Naive B cell (primary cell): ENCODE results near the gene NCAM1. TPM values are rescaled to one million over a fixed set of nuclear protein-coding genes. Genes with fewer than 3 reads are reported as not detected.
"Not testable (repeated sequence)": the region's sequence is repeated elsewhere in the genome, so short reads cannot be mapped to it uniquely, and the experiment has no call there.

Experiments used
- ATAC-seq, 2 donors: fragments of 150-1000 bp; cut with Tn5 transposase; 2 replicates each; pipeline ENCODE4 v1.10.0; 2021; ENCODE audit warnings: low read depth in 2 of 2, mild to moderate bottlenecking in 2 of 2, moderate library complexity in 2 of 2
- DNase-seq: peaks from one replicate; pipeline ENCODE4 v3.0.0; 2022
- H3K27ac Mint-ChIP-seq, 6 donors: one replicate each; pipeline ENCODE4 v1.8.0; 2020 to 2022; ENCODE audit warnings: mild to moderate bottlenecking in 6 of 6, mixed read lengths in 6 of 6, moderate library complexity in 5 of 6, inconsistent platforms in 2 of 6
- H3K27me3 Mint-ChIP-seq, 3 donors: one replicate each; pipeline ENCODE4 v1.8.0; 2021 to 2022; ENCODE audit warnings: mixed read lengths in 3 of 3, mild to moderate bottlenecking in 1 of 3
- H3K36me3 Mint-ChIP-seq, 2 donors: one replicate each; pipeline ENCODE4 v1.8.0; 2020 to 2022; ENCODE audit warnings: mixed read lengths in 2 of 2, inconsistent platforms in 1 of 2, mild to moderate bottlenecking in 1 of 2
- H3K4me1 Mint-ChIP-seq, 3 donors: one replicate each; pipeline ENCODE4 v1.8.0; 2020 to 2022; ENCODE audit warnings: mixed read lengths in 3 of 3, inconsistent platforms in 1 of 3, mild to moderate bottlenecking in 1 of 3, moderate library complexity in 1 of 3
- H3K4me3 Mint-ChIP-seq, 8 donors: one replicate each; pipeline ENCODE4 v1.8.0; 2020 to 2022; ENCODE audit warnings: mild to moderate bottlenecking in 8 of 8, mixed read lengths in 8 of 8, moderate library complexity in 8 of 8, inconsistent platforms in 2 of 8
- H3K9me3 Mint-ChIP-seq, 7 donors: one replicate each; pipeline ENCODE4 v1.8.0; 2020 to 2022; ENCODE audit warnings: mixed read lengths in 7 of 7, mild to moderate bottlenecking in 5 of 7, inconsistent platforms in 2 of 7, moderate library complexity in 1 of 7
- polyA plus RNA-seq, 6 donors: library from polyadenylated mRNA; unstranded; fragments of 300-500 nt; fragmentation: Illumina TruSeq; gene quantifications; one replicate each; pipeline ENCODE4 v1.2.3, GENCODE V29; 2021; ENCODE audit warnings: low read depth in 6 of 6

The NCAM1 gene
- polyA plus RNA-seq, 6 donors from 2014 or later, result 0.05 TPM; not detected in 5

DNA sequence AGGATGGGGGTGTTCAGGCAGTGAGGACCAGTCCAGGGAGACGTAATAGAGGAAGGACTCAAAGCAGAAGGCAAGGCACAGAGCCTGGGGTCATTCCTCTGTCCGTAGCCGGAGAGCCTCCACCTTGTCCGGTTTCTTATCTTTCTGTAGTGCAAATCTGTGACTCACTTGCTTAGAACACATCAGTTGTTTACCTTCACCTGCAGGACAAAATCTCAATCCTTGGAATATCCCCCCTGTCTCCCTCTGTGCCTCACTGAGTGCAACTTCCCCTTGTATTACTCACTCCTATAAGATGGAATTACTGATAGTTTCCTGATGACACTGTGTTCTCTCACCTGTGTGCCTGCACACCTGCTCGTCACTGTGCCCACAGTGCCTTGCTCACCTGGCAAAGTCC, 332.7 kb downstream of the NCAM1 start:
- no peak for DNase-seq
- H3K36me3 Mint-ChIP-seq, result peaks cover 0 to 6% of the 10 kb centered on the region in 2 donors
- no peaks in the 10 kb centered on the region for H3K9me3 Mint-ChIP-seq
- no peak overlapping the region for H3K4me3 Mint-ChIP-seq
- H3K27me3 Mint-ChIP-seq, result peaks cover 24 to 48% (median 38%) of the 10 kb centered on the region in 3 donors
- no peak overlapping the region for H3K27ac Mint-ChIP-seq
- ATAC-seq, result no peak
- H3K4me1 Mint-ChIP-seq, result peaks cover 0 to 6% (median 3%) of the 10 kb centered on the region in 3 donors

- ATAC-seq, result no peak
- Mint-ChIP-seq H3K27me3 (peaks cover 40 to 69% (median 50%) of the 10 kb centered on the region in 3 donors), H3K4me1 (no peaks in the 10 kb centered on the region)
Measured at GRCh38 chr11:113295993-113296392, 334.8 kb downstream of the NCAM1 start.

GRCh38 chr11:113296447-113297205, 335.4 kb downstream of the NCAM1 start:
- no peak for ATAC-seq
- Mint-ChIP-seq H3K27ac (peak overlapping the region in 1 of 6 donors; percentile 43), H3K27me3 (peaks cover 45 to 75% (median 56%) of the 10 kb centered on the region in 3 donors), H3K4me1 (no peaks in the 10 kb centered on the region), H3K4me3 (no peak overlapping the region), H3K9me3 (no peaks in the 10 kb centered on the region), H3K36me3 (peaks cover 0 to 6% of the 10 kb centered on the region in 2 donors)
- DNase-seq, result no peak

More at GRCh38 chr11:113295993-113296392, 334.8 kb downstream of the NCAM1 start:
- H3K4me3 Mint-ChIP-seq, result no peak overlapping the region
- H3K27ac Mint-ChIP-seq, result no peak overlapping the region
- no peak for DNase-seq
- peaks cover 0 to 6% of the 10 kb centered on the region in 2 donors for H3K36me3 Mint-ChIP-seq
- H3K9me3 Mint-ChIP-seq, result no peaks in the 10 kb centered on the region

GRCh38 chr11:113298496-113298895, 337.3 kb downstream of the NCAM1 start:
- not testable (repeated sequence) for H3K4me1 Mint-ChIP-seq, DNase-seq, H3K9me3 Mint-ChIP-seq, H3K27ac Mint-ChIP-seq, H3K36me3 Mint-ChIP-seq, H3K4me3 Mint-ChIP-seq, ATAC-seq
- H3K27me3 Mint-ChIP-seq, result peaks cover 46 to 69% (median 48%) of the 10 kb centered on the region in 3 donors

DNA sequence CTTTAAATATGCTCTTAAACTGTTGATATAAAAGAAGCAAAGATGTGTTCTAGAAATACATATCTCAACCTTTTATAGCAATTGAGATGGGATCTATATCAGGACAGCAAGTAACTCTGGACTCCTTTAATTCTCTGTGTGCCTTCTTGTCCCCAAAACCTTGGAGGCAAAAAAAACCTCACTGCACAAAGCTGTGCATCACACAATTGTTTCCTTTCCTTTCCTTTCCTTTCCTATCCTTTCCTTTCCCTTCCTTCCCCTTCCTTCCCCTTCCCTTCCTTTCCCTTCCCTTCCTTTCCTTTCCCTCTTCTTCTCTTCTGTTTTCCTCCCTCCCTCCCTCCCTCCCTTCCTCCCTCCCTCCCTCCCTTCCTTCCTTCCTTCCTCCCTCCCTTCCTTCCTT, 343.7 kb downstream of the NCAM1 start:
- no peak overlapping the region for H3K4me3 Mint-ChIP-seq
- no peaks in the 10 kb centered on the region for H3K4me1 Mint-ChIP-seq

GRCh38 chr11:113305440-113306336, 344.5 kb downstream of the NCAM1 start:
- H3K4me3 Mint-ChIP-seq, result no peak overlapping the region
- ATAC-seq (peak; percentile 84 to 91), DNase-seq (peak; percentile 56)
- H3K4me1 Mint-ChIP-seq, result no peaks in the 10 kb centered on the region
- no peaks in the 10 kb centered on the region for H3K9me3 Mint-ChIP-seq
- H3K27me3 Mint-ChIP-seq, result peaks cover 14 to 21% (median 19%) of the 10 kb centered on the region in 3 donors
- no peaks in the 10 kb centered on the region for H3K36me3 Mint-ChIP-seq
- no peak overlapping the region for H3K27ac Mint-ChIP-seq

More for the DNA sequence above, 343.7 kb downstream of the NCAM1 start:
- H3K36me3 Mint-ChIP-seq, result no peaks in the 10 kb centered on the region
- H3K27ac Mint-ChIP-seq, result no peak overlapping the region
- peaks cover 19 to 28% (median 27%) of the 10 kb centered on the region in 3 donors for H3K27me3 Mint-ChIP-seq
- H3K9me3 Mint-ChIP-seq, result no peaks in the 10 kb centered on the region
- DNase-seq (no peak), ATAC-seq (no peak)

DNA sequence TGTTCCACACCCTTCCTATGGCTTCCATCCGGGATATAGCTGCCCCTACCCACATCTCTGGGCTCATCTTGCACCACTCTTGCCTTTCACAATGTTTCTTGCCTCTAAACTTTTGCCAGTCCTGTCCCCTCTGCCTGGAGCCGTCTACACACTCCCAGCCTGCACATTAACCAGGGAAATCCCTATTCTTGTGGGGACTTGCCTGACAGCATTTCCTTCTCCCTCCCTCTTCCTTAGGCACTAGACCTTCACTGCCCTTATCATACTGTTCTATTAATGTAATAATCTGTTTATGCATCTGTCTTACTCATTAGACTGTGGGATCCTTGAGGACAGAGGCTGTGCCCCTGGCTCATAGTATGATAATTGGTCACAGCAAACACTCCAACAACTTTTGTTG, 347.4 kb downstream of the NCAM1 start:
- H3K27me3 Mint-ChIP-seq, result peaks cover 4 to 9% (median 7%) of the 10 kb centered on the region in 3 donors
- H3K27ac Mint-ChIP-seq, result no peak overlapping the region
- peaks cover 1 to 13% (median 3%) of the 10 kb centered on the region in 3 donors for H3K4me1 Mint-ChIP-seq
- H3K36me3 Mint-ChIP-seq, result no peaks in the 10 kb centered on the region
- no peak for ATAC-seq
- H3K9me3 Mint-ChIP-seq, result no peaks in the 10 kb centered on the region
- DNase-seq, result no peak
- H3K4me3 Mint-ChIP-seq, result no peak overlapping the region

- Mint-ChIP-seq H3K4me1 (peaks cover 13 to 33% (median 18%) of the 10 kb centered on the region in 3 donors), H3K27me3 (peaks cover 4 to 9% (median 7%) of the 10 kb centered on the region in 3 donors), H3K36me3 (no peaks in the 10 kb centered on the region), H3K4me3 (peak overlapping the region in 1 of 8 donors; percentile 10), H3K27ac (peak overlapping the region in 2 of 6 donors; percentile 21 to 43), H3K9me3 (no peaks in the 10 kb centered on the region)
- no peak for ATAC-seq
- DNase-seq, result no peak
Measured at GRCh38 chr11:113311536-113311935, 350.3 kb downstream of the NCAM1 start.

- Mint-ChIP-seq H3K4me1 (peaks cover 20 to 38% (median 27%) of the 10 kb centered on the region in 3 donors), H3K9me3 (no peaks in the 10 kb centered on the region), H3K36me3 (peaks cover 15 to 17% of the 10 kb centered on the region in 2 donors), H3K27me3 (peaks cover 1 to 6% (median 3%) of the 10 kb centered on the region in 3 donors), H3K4me3 (peak overlapping the region; percentile 3 to 94 (median 87)), H3K27ac (peak overlapping the region; percentile 5 to 89 (median 86))
- ATAC-seq (no peak), DNase-seq (no peak)
Measured at GRCh38 chr11:113313601-113314000, 352.4 kb downstream of the NCAM1 start.

- Mint-ChIP-seq H3K27ac (peak overlapping the region in 5 of 6 donors; percentile 40 to 89 (median 87)), H3K36me3 (peaks cover 20 to 21% of the 10 kb centered on the region in 2 donors), H3K4me1 (peaks cover 20 to 38% (median 27%) of the 10 kb centered on the region in 3 donors), H3K9me3 (no peaks in the 10 kb centered on the region), H3K4me3 (peak overlapping the region; percentile 76 to 94 (median 88)), H3K27me3 (peaks cover 0 to 2% (median 0%) of the 10 kb centered on the region in 3 donors)
- DNase-seq (no peak), ATAC-seq (no peak)
Measured at GRCh38 chr11:113314065-113314388, 352.8 kb downstream of the NCAM1 start.

- DNase-seq (peak; percentile 90), ATAC-seq (peak; percentile 95 to 96)
- Mint-ChIP-seq H3K4me1 (peaks cover 20 to 38% (median 27%) of the 10 kb centered on the region in 3 donors), H3K4me3 (peak within 1 kb of the TSS; percentile 76 to 94 (median 88)), H3K36me3 (peaks cover 26 to 27% of the 10 kb centered on the region in 2 donors), H3K27me3 (no peaks in the 10 kb centered on the region), H3K27ac (peak within 1 kb of the TSS; percentile 40 to 95 (median 92)), H3K9me3 (peaks cover 0 to 2% (median 0%) of the 10 kb centered on the region in 7 donors)
Measured at GRCh38 chr11:113314389-113315301, 353.4 kb downstream of the NCAM1 start, which contains the start of gene TTC12. TSS of gene TTC12 (plus strand) at chr11:113314583. CDS start at chr11:113316258, 1,675 bp downstream.

GRCh38 chr11:113315811-113316210, 354.6 kb downstream of the NCAM1 start:
- Mint-ChIP-seq H3K4me3 (peak overlapping the region; percentile 51 to 94 (median 87)), H3K4me1 (peaks cover 20 to 38% (median 27%) of the 10 kb centered on the region in 3 donors), H3K27me3 (no peaks in the 10 kb centered on the region), H3K36me3 (peaks cover 32% of the 10 kb centered on the region in 2 donors), H3K9me3 (peaks cover 0 to 2% (median 0%) of the 10 kb centered on the region in 7 donors), H3K27ac (peak overlapping the region; percentile 54 to 95 (median 90))
- ATAC-seq (no peak), DNase-seq (no peak)
